HG03175 (cell line): ENCODE data around the gene STK32B.

ENCODE experiments used
- ATAC-seq: cut with Tn5 transposase; IDR thresholded peaks from one replicate; pipeline ENCODE4 v1.9.1; 2021; ENCODE audit warnings: mild to moderate bottlenecking, moderate library complexity; ENCODE audit not compliant: unreplicated experiment

STK32B gene

GRCh38 chr4:5461477-5461876, 410.2 kb downstream of the STK32B start:
- no peak for ATAC-seq

- no peak for ATAC-seq
These were observed 411.1 kb downstream of the STK32B start for GRCh38 chr4:5462254-5462835.

- no peak for ATAC-seq
These were observed 411.6 kb downstream of the STK32B start for GRCh38 chr4:5462896-5463295.

- no peak for ATAC-seq
These were observed 412.1 kb downstream of the STK32B start for GRCh38 chr4:5463361-5463760.

GRCh38 chr4:5463936-5464650, 412.8 kb downstream of the STK32B start:
- no peak for ATAC-seq

- ATAC-seq: no peak
These were observed 414.2 kb downstream of the STK32B start for GRCh38 chr4:5465529-5465928.

GRCh38 chr4:5465956-5466355, 414.7 kb downstream of the STK32B start:
- no peak for ATAC-seq

- no peak for ATAC-seq
These were observed 415.8 kb downstream of the STK32B start for GRCh38 chr4:5467111-5467510.

GRCh38 chr4:5469151-5469775, 418.0 kb downstream of the STK32B start:
- no peak for ATAC-seq

GRCh38 chr4:5469861-5470260, 418.6 kb downstream of the STK32B start:
- ATAC-seq: no peak

GRCh38 chr4:5470318-5471198, 419.3 kb downstream of the STK32B start:
- no peak for ATAC-seq

GRCh38 chr4:5471206-5471605, 419.9 kb downstream of the STK32B start:
- ATAC-seq: no peak

- no peak for ATAC-seq
These were observed 420.4 kb downstream of the STK32B start for GRCh38 chr4:5471691-5472090.

GRCh38 chr4:5472160-5472591, 420.9 kb downstream of the STK32B start:
- ATAC-seq: no peak

GRCh38 chr4:5473125-5473524, 421.8 kb downstream of the STK32B start:
- ATAC-seq: no peak

- ATAC-seq: no peak
These were observed 423.5 kb downstream of the STK32B start for GRCh38 chr4:5474756-5475155.

- no peak for ATAC-seq
These were observed 426.3 kb downstream of the STK32B start for GRCh38 chr4:5477613-5478012.

GRCh38 chr4:5478169-5478568, 426.9 kb downstream of the STK32B start:
- no peak for ATAC-seq

GRCh38 chr4:5478697-5479096, 427.4 kb downstream of the STK32B start:
- ATAC-seq: no peak

- ATAC-seq: no peak
These were observed 428.3 kb downstream of the STK32B start for GRCh38 chr4:5479518-5480060.

- no peak for ATAC-seq
These were observed 437.1 kb downstream of the STK32B start for GRCh38 chr4:5488413-5488812.
